Gastroesophageal sphincter (tissue), 3 donors: ENCODE measurements around the gene FAM149A.

ENCODE experiments used
- EP300 ChIP-seq: sonication (generic); formaldehyde crosslinking; IDR thresholded peaks from one replicate; pipeline ENCODE4 v1.6.1; 2017; ENCODE audit warnings: antibody characterized with exemption, mild to moderate bottlenecking
- TF ChIP-seq, protein P1 (sequence below), 4 experiments: fragments of 200-600 bp in 2 of 4; fragments of 450-650 bp in 2 of 4; sonication (generic) in 1 of 4; IDR thresholded peaks; one replicate each; pipeline ENCODE4 v1.5.1; 2017 to 2019; ENCODE audit warnings: antibody characterized with exemption in 4 of 4, mild to moderate bottlenecking in 2 of 4, moderate library complexity in 2 of 4

DNA sequence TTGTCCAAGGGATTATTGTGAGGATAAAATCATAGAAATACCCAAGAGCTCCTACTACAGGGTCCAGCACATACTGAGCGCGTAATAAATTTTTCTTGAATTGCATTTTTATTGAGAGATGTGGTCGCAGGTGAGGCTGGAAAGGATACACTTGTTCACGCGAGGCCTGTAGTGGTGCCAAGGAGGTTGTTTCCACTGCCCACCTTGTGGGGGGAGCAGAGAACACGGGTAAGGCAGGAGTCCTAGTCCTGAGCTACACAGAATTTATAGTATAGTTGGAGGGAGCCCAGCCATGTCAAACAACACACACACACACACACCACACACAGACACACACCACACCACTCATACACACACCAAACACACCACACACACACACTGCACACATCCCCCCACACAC is 55.1 kb downstream of the FAM149A start:
- TF ChIP-seq EP300, result no peak
- TF ChIP-seq, protein P1, sequence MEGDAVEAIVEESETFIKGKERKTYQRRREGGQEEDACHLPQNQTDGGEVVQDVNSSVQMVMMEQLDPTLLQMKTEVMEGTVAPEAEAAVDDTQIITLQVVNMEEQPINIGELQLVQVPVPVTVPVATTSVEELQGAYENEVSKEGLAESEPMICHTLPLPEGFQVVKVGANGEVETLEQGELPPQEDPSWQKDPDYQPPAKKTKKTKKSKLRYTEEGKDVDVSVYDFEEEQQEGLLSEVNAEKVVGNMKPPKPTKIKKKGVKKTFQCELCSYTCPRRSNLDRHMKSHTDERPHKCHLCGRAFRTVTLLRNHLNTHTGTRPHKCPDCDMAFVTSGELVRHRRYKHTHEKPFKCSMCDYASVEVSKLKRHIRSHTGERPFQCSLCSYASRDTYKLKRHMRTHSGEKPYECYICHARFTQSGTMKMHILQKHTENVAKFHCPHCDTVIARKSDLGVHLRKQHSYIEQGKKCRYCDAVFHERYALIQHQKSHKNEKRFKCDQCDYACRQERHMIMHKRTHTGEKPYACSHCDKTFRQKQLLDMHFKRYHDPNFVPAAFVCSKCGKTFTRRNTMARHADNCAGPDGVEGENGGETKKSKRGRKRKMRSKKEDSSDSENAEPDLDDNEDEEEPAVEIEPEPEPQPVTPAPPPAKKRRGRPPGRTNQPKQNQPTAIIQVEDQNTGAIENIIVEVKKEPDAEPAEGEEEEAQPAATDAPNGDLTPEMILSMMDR (IDR thresholded peaks at IDR 0.05), result no peak
